ENCODE results near the gene MSL2. TPM values are rescaled to one million over a fixed set of nuclear protein-coding genes. Genes with fewer than 3 reads are reported as not detected.

The MSL2 gene
- polyA plus RNA-seq, 1 of the 3 experiments (the other 2 are of a cell fraction) = 2.4 TPM

Other genes starting within 250 kb of the MSL2 start
- 3.9 and 4.9 TPM in 2 replicates for gene PPP2R3A, start 230.6 kb downstream of the MSL2 start, polyA plus RNA-seq (2012; rRNA removed)
- gene PCCB, start 54.0 kb upstream of the MSL2 start, polyA plus RNA-seq (2012; rRNA removed) = 67.5 and 79.8 TPM in 2 replicates